Mesenchymal stem cell (in vitro differentiated cells and primary cell): ENCODE data around the gene RPL10.

Experiments
- DNase-seq: peaks from one replicate; pipeline ENCODE4 v3.0.0-alpha.2; 2013
- H2AFZ ChIP-seq: one replicate; pipeline ENCODE4 v1.6.1; 2013; ENCODE audit warnings: low read depth, mild to moderate bottlenecking, control low read depth, inconsistent platforms, low read length, moderate library complexity
- H2AK5ac ChIP-seq: 2 replicates; pipeline ENCODE4 v1.6.1; 2013; ENCODE audit warnings: low read length, moderate library complexity, mild to moderate bottlenecking, inconsistent platforms; ENCODE audit not compliant: severe bottlenecking
- H2BK120ac ChIP-seq: one replicate; pipeline ENCODE4 v1.6.1; 2013; ENCODE audit warnings: low read depth, mild to moderate bottlenecking, inconsistent platforms, low read length, moderate library complexity
- H2BK12ac ChIP-seq, 2 experiments: one replicate each; pipeline ENCODE4 v1.6.1; 2013; ENCODE audit warnings: inconsistent platforms in 2 of 2, low read length in 2 of 2, mild to moderate bottlenecking in 2 of 2, moderate library complexity in 2 of 2, control low read depth in 1 of 2
- H2BK15ac ChIP-seq: one replicate; pipeline ENCODE4 v1.6.1; 2013; ENCODE audit warnings: mild to moderate bottlenecking, low read depth, inconsistent platforms; ENCODE audit not compliant: poor library complexity, severe bottlenecking
- H2BK5ac ChIP-seq: 2 replicates; pipeline ENCODE4 v1.6.1; 2013; ENCODE audit warnings: low read depth, mild to moderate bottlenecking, low read length, control low read depth, inconsistent platforms; ENCODE audit not compliant: poor library complexity, severe bottlenecking
- H3K14ac ChIP-seq, 2 experiments: one replicate each; pipeline ENCODE4 v1.6.1; 2013; ENCODE audit warnings: inconsistent platforms in 2 of 2, low read length in 2 of 2, control low read depth in 1 of 2, mild to moderate bottlenecking in 1 of 2, moderate library complexity in 1 of 2
- H3K18ac ChIP-seq, 2 experiments: one replicate each; pipeline ENCODE4 v1.6.1; 2013; ENCODE audit warnings: inconsistent platforms in 2 of 2, low read length in 2 of 2, control low read depth in 1 of 2, low read depth in 1 of 2, mild to moderate bottlenecking in 1 of 2
- H3K23ac ChIP-seq, 2 experiments: one replicate each; pipeline ENCODE4 v1.6.1; 2013; ENCODE audit warnings: inconsistent platforms in 2 of 2, low read length in 2 of 2, mild to moderate bottlenecking in 2 of 2, moderate library complexity in 2 of 2, control low read depth in 1 of 2
- H3K27ac ChIP-seq: 2 replicates; pipeline ENCODE4 v1.5.1; 2013; ENCODE audit warnings: mild to moderate bottlenecking, moderate library complexity, low read length, control low read depth, inconsistent platforms; ENCODE audit not compliant: poor library complexity, severe bottlenecking
- H3K27me3 ChIP-seq, 2 experiments: 2 replicates each; pipeline versions ENCODE4 v1.6.1 to v1.7.0; 2013; ENCODE audit warnings: low read length in 2 of 2, mild to moderate bottlenecking in 2 of 2, moderate library complexity in 2 of 2, control low read depth in 1 of 2, inconsistent platforms in 1 of 2; ENCODE audit not compliant: control insufficient read depth in 1 of 2, insufficient read depth in 1 of 2
- H3K36me3 ChIP-seq, 2 experiments: 2 replicates each; pipeline versions ENCODE4 v1.6.1 to v1.7.0; 2013; ENCODE audit warnings: low read length in 2 of 2, control low read depth in 1 of 2, inconsistent platforms in 1 of 2, low read depth in 1 of 2, mild to moderate bottlenecking in 1 of 2; ENCODE audit not compliant: insufficient read depth in 2 of 2, control insufficient read depth in 1 of 2
- H3K4ac ChIP-seq, 2 experiments: one replicate each; pipeline ENCODE4 v1.6.1; 2013; ENCODE audit warnings: inconsistent platforms in 2 of 2, low read length in 2 of 2, mild to moderate bottlenecking in 2 of 2, moderate library complexity in 2 of 2, control low read depth in 1 of 2, low read depth in 1 of 2
- H3K4me1 ChIP-seq: 2 replicates; pipeline ENCODE4 v1.6.1; 2013; ENCODE audit warnings: low read depth, low read length, control low read depth; ENCODE audit not compliant: control insufficient read depth, insufficient read depth
- H3K4me2 ChIP-seq: 2 replicates; pipeline ENCODE4 v1.6.1; 2013; ENCODE audit warnings: low read length, mild to moderate bottlenecking, inconsistent platforms; ENCODE audit not compliant: poor library complexity, severe bottlenecking
- H3K4me3 ChIP-seq, 2 experiments: 2 replicates each; pipeline versions ENCODE4 v1.5.1 to v1.7.0; 2013; ENCODE audit warnings: low read length in 2 of 2, mild to moderate bottlenecking in 2 of 2, control low read depth in 1 of 2, low read depth in 1 of 2; ENCODE audit not compliant: insufficient read depth in 1 of 2
- H3K79me1 ChIP-seq: replicated peaks from 2 replicates; pipeline ENCODE4 v1.6.1; 2013; ENCODE audit warnings: mild to moderate bottlenecking, control low read depth, low read length, inconsistent platforms; ENCODE audit not compliant: poor library complexity, severe bottlenecking
- H3K9ac ChIP-seq: 2 replicates; pipeline ENCODE4 v1.7.0; 2013; ENCODE audit warnings: mild to moderate bottlenecking, low read length, moderate library complexity
- H3K9me3 ChIP-seq: 2 replicates; pipeline ENCODE4 v1.7.0; 2013; ENCODE audit warnings: mild to moderate bottlenecking, low read length; ENCODE audit not compliant: control insufficient read depth
- H4K8ac ChIP-seq: one replicate; pipeline ENCODE4 v1.6.1; 2013; ENCODE audit warnings: inconsistent platforms, mild to moderate bottlenecking, low read length, moderate library complexity
- H4K91ac ChIP-seq: one replicate; pipeline ENCODE4 v1.6.1; 2013; ENCODE audit warnings: mild to moderate bottlenecking, low read length, inconsistent platforms
- WGBS: methylation state at CpG from one replicate; pipeline ENCODE4 v1.1.7; 2013; ENCODE audit warnings: mixed read lengths; 5-methylcytosine and 5-hydroxymethylcytosine counted together

The RPL10 gene

DNA sequence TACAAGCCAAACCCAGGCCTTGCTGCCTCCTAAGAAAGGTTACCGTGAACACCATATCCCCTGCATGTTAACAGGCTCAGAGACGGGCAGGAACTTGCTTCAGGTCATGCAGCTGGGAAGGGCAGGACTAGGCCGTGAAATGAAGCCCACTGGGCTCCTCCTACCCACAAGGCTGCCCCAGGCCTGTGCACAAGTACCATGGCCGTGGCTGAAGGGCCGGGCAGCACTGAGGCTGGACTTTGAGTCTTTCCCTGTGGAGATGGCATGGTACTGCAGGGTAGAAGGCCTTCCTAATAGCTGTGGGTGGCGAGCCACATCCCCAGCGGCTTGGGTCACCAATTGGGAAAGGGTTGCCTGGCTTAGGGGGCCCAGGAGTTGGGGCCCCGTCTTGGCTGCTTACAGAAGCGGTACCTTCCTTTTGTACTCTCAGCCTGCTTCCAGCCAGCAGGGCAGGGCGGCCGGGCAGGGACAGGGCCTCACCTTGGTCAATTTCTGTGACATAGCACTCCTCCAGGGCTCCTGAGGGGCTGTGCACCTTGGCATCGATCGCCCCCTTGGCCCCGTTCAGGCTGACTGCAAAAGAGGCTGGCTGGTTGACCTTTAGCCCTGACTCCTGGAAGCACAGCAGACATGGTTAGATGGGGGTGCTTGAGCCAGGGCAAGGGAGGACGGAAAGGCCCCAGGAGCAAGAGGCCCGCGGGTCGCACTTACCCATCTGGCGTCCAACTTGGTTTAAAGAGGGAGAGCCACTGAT is 47.6 kb upstream of the RPL10 start:
- H3K9me3 ChIP-seq: no peaks in the 10 kb centered on the region
- H3K4me3 ChIP-seq: no peak overlapping the region
- H2BK120ac ChIP-seq: no peak overlapping the region
- no peaks in the 10 kb centered on the region for H3K27me3 ChIP-seq
- H2BK12ac ChIP-seq: no peak overlapping the region
- H3K4me1 ChIP-seq: peaks cover 26% of the 10 kb centered on the region
- H3K23ac ChIP-seq: no peak overlapping the region
- peaks cover 70 to 82% of the 10 kb centered on the region in 2 experiments for H3K36me3 ChIP-seq
- H2AFZ ChIP-seq: no peak overlapping the region
- H3K18ac ChIP-seq: no peak overlapping the region
- no peak overlapping the region for H3K4me2 ChIP-seq
- H3K79me1 ChIP-seq: no peaks in the 10 kb centered on the region
- H2BK5ac ChIP-seq: no peak overlapping the region
- no peak for DNase-seq
- no peak overlapping the region for H4K91ac ChIP-seq
- H4K8ac ChIP-seq: no peak overlapping the region
- H3K14ac ChIP-seq: no peak overlapping the region
- 91% methylated on average over 15 of the region's 19 CpGs for WGBS
- no peak overlapping the region for H3K27ac ChIP-seq
- no peak overlapping the region for H2BK15ac ChIP-seq
- no peak overlapping the region for H3K4ac ChIP-seq
- H2AK5ac ChIP-seq: no peak overlapping the region
- H3K9ac ChIP-seq: no peak overlapping the region

DNA sequence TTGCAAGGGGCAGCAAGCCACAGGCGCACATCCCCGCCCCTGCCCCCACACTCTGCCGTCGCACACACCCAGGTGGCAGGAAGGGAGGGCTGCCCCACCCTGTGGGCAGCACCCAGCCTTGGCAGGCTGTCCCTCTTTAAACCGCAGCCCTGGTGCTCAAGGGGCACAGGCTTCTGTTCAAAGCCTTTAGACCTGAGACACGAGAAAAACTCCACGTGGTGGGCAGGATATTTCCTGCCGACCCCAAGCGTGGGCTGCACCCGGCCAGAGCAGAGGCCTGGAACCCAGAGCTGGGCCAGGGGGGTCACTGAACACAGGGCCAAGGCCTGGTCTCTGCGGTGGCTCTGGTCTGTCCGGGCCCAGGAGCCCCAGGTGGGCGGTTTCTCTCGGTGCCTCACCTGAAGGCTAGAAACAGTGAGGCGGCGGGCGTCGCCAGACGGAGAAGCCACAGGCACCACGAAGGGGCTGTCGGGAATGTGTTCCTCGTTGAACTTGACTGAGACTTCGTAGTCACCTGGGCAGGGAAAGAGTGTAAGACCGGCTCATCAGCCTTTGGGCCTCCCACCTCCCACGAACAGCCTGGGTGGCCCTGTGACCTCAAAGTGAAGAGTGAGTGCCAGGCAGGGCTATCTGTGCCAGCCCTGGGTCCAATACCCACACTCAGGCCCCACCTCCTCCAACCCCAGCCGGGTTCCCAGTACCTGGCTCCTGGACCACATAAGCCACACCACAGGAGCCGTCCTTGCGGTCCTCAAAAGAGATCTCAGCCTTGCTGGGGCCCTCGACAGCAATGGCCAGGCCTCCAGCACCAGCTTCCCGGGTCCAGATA is 46.8 kb upstream of the RPL10 start:
- no peak overlapping the region for H2AFZ ChIP-seq
- peaks cover 33% of the 10 kb centered on the region for H3K4me1 ChIP-seq
- no peak overlapping the region for H2BK120ac ChIP-seq
- no peaks in the 10 kb centered on the region for H3K27me3 ChIP-seq
- no peak overlapping the region for H3K27ac ChIP-seq
- H2AK5ac ChIP-seq: no peak overlapping the region
- H2BK12ac ChIP-seq: no peak overlapping the region
- H3K79me1 ChIP-seq: no peaks in the 10 kb centered on the region
- WGBS: 93% methylated on average over 30 of the region's 30 CpGs
- no peak overlapping the region for H3K14ac ChIP-seq
- H3K9me3 ChIP-seq: no peaks in the 10 kb centered on the region
- H3K4me3 ChIP-seq: no peak overlapping the region
- H2BK5ac ChIP-seq: no peak overlapping the region
- no peak overlapping the region for H4K8ac ChIP-seq
- H3K4ac ChIP-seq: no peak overlapping the region
- no peak overlapping the region for H3K4me2 ChIP-seq
- peaks cover 74 to 90% of the 10 kb centered on the region in 2 experiments for H3K36me3 ChIP-seq
- no peak overlapping the region for H2BK15ac ChIP-seq
- DNase-seq: no peak
- no peak overlapping the region for H3K9ac ChIP-seq
- no peak overlapping the region for H4K91ac ChIP-seq
- no peak overlapping the region for H3K18ac ChIP-seq
- no peak overlapping the region for H3K23ac ChIP-seq

DNA sequence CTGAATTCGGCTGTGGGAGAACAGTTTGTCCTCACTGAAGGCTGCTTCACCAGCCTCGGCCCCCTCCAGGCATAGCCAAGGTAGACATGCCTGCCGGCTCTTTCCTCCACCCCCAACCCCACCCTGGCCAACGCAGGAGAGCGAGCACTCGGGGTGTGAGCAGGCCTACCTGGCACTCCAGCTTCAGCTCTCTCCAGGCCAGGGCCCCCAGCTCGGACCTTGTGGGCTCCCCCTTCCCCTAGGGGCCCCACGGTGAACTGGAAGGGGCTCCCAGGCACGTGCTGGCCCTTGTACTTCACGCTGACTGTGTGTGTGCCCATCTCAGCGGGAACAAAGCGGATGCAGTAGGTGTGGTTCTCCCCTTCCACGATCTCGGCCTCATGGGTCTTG is 46.2 kb upstream of the RPL10 start:
- H2AK5ac ChIP-seq: no peak overlapping the region
- H3K23ac ChIP-seq: no peak overlapping the region
- no peak overlapping the region for H4K91ac ChIP-seq
- no peak overlapping the region for H3K4me3 ChIP-seq
- H2AFZ ChIP-seq: no peak overlapping the region
- no peak overlapping the region for H2BK120ac ChIP-seq
- no peak overlapping the region for H2BK5ac ChIP-seq
- H3K27me3 ChIP-seq: no peaks in the 10 kb centered on the region
- no peak overlapping the region for H4K8ac ChIP-seq
- no peak overlapping the region for H3K18ac ChIP-seq
- no peak for DNase-seq
- WGBS: 87% methylated on average over 8 of the region's 14 CpGs
- H3K9me3 ChIP-seq: no peaks in the 10 kb centered on the region
- H2BK15ac ChIP-seq: no peak overlapping the region
- no peak overlapping the region for H2BK12ac ChIP-seq
- H3K4me1 ChIP-seq: peaks cover 35% of the 10 kb centered on the region
- H3K4ac ChIP-seq: no peak overlapping the region
- H3K14ac ChIP-seq: no peak overlapping the region
- no peak overlapping the region for H3K9ac ChIP-seq
- H3K27ac ChIP-seq: no peak overlapping the region
- peaks cover 79 to 96% of the 10 kb centered on the region in 2 experiments for H3K36me3 ChIP-seq
- H3K79me1 ChIP-seq: no peaks in the 10 kb centered on the region
- H3K4me2 ChIP-seq: no peak overlapping the region

GRCh38 chrX:154352466-154352865 is 45.7 kb upstream of the RPL10 start:
- H3K18ac ChIP-seq: peak overlapping the region in 1 of 2 experiments; percentile 7
- no peak overlapping the region for H2BK15ac ChIP-seq
- no peak overlapping the region for H2BK5ac ChIP-seq
- H3K14ac ChIP-seq: no peak overlapping the region
- peaks cover 36% of the 10 kb centered on the region for H3K4me1 ChIP-seq
- H3K27ac ChIP-seq: no peak overlapping the region
- 88% methylated on average over 13 of the region's 13 CpGs for WGBS
- H2BK120ac ChIP-seq: no peak overlapping the region
- H2AK5ac ChIP-seq: no peak overlapping the region
- H3K27me3 ChIP-seq: no peaks in the 10 kb centered on the region
- no peaks in the 10 kb centered on the region for H3K79me1 ChIP-seq
- no peak overlapping the region for H4K8ac ChIP-seq
- no peak overlapping the region for H3K4me2 ChIP-seq
- no peak for DNase-seq
- no peak overlapping the region for H3K9ac ChIP-seq
- no peak overlapping the region for H2BK12ac ChIP-seq
- no peaks in the 10 kb centered on the region for H3K9me3 ChIP-seq
- no peak overlapping the region for H2AFZ ChIP-seq
- no peak overlapping the region for H3K4me3 ChIP-seq
- no peak overlapping the region for H3K23ac ChIP-seq
- H4K91ac ChIP-seq: no peak overlapping the region
- peaks cover 84 to 96% of the 10 kb centered on the region in 2 experiments for H3K36me3 ChIP-seq
- no peak overlapping the region for H3K4ac ChIP-seq
